IPS-NIHi7 (cell line): ENCODE data around the gene CD274.

Source experiments
- DNase-seq: peaks from one replicate; pipeline ENCODE4 v3.0.0; 2012; ENCODE audit warnings: mixed read lengths; ENCODE audit errors: extremely low spot score

Gene CD274

DNA sequence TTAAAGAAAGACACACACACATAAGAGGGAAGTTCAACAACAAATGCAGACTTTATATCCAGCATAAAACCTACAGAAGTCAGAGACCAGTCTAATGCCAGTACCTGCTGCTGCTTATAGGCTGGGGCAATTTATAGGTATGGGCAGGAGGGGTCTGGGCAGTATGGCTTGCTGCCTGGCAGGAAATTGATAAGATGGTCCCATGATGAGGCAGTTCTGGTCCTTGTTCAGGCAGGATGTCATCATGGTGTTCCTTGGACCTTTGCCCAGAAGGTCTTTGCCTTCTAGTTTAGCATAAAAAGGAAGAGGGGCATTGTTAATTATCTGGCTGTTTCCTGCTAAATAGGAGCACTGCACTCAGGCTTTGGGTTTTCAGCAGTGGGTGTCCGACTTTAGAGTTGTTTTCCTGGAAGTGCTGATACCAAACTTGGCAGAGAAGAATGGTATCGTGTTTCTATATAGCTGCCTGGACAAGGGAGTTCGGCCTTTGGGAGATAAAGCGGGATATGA lies 49.6 kb downstream of the CD274 start:
- DNase-seq = no peak

- DNase-seq = no peak
These were observed 50.3 kb downstream of the CD274 start for GRCh38 chr9:5500441-5501235.

DNA sequence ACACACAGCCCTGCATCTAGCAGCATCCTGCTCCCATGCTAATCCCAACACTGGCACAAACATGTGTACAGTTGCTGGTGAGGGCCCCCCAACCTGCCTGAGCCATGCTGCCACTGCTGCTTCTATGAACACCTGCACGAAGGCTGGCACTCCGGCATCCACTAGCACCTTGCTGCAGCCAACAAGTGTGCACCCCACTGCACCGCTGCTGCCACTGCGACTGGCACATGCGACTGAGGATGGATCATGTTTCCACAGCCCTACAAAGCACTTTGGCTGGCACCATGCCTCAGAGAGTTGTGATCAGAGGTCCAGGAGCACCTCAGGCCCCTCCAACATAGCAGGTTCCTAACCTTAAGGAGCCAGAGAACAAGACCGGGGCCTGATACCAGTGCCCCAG lies 52.2 kb downstream of the CD274 start:
- DNase-seq = no peak

- no peak for DNase-seq
These were observed 59.2 kb downstream of the CD274 start for GRCh38 chr9:5509573-5509972.

- DNase-seq = no peak
These were observed 60.1 kb downstream of the CD274 start, which contains the start of gene PDCD1LG2 for GRCh38 chr9:5510360-5510931. Gene PDCD1LG2 (plus strand): TSS chr9:5510531. CDS start chr9:5522547, 12,016 bp downstream.

GRCh38 chr9:5510989-5511388 lies 60.6 kb downstream of the CD274 start:
- no peak for DNase-seq

- DNase-seq = no peak
These were observed 61.1 kb downstream of the CD274 start for GRCh38 chr9:5511476-5511875.

DNA sequence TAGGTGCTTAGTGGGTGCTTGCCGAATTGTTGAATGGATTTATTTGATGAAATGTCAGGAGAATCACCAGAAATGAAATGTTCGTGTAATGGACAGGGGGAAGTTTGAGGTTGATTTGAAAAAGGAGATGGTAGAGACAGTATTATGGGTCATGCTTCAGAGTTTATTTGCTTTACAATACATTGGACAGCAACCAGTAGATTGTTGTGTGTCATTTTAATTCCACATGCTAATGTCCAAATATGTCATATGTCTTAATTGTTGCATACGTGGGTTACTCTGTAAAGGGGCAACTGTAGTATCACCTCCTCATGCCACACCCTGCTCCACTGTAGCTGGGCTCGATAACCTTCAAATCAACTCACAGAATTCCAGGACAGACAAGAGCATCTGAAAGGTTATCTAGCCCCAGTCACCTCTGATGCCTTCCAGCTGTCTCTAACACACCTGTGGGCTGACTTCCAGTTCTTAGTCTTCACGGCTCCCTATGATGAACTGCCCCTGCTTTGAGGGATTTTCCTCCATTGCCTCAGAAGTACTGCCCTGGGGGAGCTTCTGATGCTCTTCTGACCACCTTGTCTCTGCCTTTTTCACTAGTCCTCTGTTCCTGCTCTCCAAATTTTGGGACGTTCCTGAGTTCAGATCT lies 61.7 kb downstream of the CD274 start:
- no peak for DNase-seq

- DNase-seq = no peak
These were observed 62.5 kb downstream of the CD274 start for GRCh38 chr9:5512658-5513452.

DNA sequence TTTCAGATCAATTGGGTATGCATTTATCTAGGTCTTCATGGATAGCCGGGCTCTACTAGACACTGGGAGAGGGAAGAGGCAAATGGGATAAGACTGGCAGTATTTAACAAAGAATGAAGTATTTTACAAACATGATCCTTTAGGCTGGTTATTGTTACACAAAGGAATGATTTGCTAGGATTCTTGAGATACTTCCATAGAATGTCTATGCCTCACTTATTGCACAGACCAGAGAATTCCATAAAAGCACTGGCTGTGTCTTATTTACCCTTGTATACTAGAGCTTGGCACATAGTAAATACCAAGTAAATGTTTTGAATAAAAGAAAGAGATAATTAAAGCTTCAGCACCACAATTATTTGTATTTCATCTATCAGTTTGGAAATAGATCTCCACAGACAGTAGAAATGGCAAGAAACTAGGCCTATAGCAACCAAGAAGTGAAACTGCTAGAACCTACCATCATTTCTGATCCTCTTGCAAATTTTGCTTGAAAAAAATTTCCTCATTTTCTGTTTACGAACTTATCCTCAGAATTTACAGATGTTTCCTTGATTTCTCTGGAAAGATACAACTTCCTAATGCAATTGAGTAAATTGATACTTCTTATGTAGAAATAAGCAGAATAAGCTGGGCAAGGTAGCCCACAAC lies 63.7 kb downstream of the CD274 start:
- no peak for DNase-seq

GRCh38 chr9:5514617-5515260 lies 64.4 kb downstream of the CD274 start:
- no peak for DNase-seq

DNA sequence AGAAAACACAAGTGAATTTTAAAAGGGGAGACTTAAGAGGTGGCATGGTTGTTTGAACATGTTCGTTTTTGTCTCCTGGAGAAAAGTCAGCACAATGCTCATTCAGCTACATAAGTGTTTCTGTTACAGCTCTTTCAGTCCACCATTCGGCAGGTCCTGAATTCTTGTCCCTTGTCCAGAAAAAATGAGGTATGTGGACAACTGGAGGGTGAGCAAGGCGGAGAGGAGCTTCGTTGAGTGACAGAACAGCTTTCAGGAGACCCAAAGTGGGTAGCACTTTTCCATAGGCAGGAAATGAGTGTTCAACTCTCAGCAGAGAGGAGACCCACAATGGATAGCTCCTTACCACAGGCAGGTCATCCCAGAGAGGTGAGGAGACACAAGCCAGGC lies 64.9 kb downstream of the CD274 start:
- no peak for DNase-seq

- no peak for DNase-seq
These were observed 66.3 kb downstream of the CD274 start for GRCh38 chr9:5516453-5517220.

GRCh38 chr9:5518171-5518936 lies 68.0 kb downstream of the CD274 start:
- no peak for DNase-seq

GRCh38 chr9:5518937-5519319 lies 68.6 kb downstream of the CD274 start:
- DNase-seq = no peak
